HPDE6-E6E7 (cell line): Measurements from ENCODE around the gene TEX19.

Experiments
- DNase-seq: peaks from one replicate; pipeline ENCODE4 v3.0.0; 2011; ENCODE audit warnings: missing footprints; ENCODE audit errors: extremely low spot score

TEX19 gene

DNA sequence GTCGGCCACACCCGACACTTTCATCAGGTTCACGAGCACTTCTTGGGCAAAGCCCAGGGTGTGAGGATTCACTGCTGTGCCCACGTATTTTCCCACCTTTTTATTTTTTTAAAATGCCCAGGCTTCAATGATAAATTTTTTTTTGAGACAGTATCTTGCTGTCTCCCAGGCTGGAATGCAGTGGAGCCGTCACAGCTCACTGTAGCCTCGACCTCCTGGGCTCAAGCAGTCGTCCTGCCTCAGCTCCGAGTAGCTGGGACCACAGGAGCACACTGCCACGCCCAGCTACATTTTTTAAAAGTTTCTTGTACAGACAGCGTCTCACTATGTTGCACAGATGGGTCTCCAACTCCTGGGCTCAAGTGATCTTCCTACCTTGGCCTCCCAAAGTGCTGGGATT is 30.3 kb downstream of the TEX19 start:
- no peak for DNase-seq

- DNase-seq, result no peak
These were observed 31.2 kb downstream of the TEX19 start for GRCh38 chr17:82390015-82390859.

DNA sequence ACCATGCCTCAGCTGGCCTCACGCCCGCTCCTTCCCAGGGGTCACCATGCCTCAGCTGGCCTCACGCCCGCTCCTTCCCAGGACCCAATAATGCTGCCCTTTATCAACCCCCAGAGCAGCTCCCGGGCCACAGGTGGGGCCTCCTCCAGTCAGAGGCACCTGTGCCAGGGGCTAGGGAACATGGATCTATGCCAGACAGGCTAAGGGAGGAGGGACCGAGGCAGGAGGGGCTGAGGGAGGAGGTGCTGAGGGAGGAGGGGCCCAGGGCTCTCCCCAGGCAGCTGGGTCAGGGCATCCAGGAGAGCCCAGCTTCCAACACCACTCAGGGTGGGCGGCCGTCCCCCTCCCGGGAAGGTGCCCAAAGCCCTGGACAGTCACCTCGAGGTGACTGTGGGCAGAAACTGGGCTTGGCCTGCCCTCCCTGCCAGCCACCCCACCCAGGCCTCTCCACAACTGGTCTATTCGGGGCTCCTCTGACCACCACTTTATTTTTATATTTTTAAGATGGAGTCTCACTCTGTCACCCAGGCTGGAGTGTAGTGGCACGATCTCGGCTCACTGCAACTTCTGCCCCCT is 31.9 kb downstream of the TEX19 start:
- no peak for DNase-seq

- no peak for DNase-seq
These were observed 32.5 kb downstream of the TEX19 start for GRCh38 chr17:82391496-82392066.

- DNase-seq, result no peak
These were observed 33.3 kb downstream of the TEX19 start for GRCh38 chr17:82392209-82392920.

GRCh38 chr17:82392941-82393340 is 33.9 kb downstream of the TEX19 start:
- no peak for DNase-seq

- no peak for DNase-seq
These were observed 35.2 kb downstream of the TEX19 start for GRCh38 chr17:82394278-82394677.

DNA sequence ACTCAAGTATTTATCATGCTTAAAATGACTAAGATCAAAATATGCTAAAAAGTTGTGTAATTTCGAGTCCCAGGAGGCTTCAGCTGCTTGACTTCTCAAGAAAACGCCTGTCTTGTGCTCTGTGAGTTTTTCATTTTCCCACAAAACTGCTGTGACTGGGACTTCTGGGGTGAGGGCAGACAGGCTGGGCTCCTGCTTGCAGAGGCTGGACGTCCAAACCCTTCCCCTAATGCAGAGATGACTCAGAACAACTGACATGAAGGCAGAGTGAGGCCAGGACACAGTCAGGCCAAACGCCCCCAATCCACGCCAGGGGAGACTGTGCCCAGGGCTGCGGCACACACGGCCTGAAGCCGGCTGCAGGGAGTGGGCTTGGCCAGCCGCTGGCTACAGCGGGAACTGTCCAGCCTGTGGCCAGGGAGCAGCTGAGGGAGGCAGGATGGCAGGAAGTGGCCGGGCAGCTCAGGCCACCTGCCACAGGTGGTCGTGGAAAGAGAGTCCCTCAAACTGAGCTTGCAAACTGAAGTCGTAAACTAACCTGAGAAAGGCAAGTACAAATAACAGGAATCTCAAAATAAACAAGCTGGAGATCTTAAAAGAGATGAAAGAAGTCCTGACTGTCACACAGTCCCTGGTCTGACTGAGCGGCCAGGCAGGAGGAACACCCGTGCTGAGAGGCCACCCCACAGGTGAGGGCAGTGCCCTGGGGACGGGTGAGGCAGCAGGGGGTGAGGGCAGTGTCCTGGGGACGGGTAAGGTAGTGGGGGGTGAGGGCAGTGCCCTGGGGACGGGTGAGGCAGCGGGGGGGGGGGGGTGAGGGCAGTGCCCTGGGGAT is 37.8 kb downstream of the TEX19 start:
- no peak for DNase-seq

- no peak for DNase-seq
These were observed 38.6 kb downstream of the TEX19 start for GRCh38 chr17:82397449-82398335.

DNA sequence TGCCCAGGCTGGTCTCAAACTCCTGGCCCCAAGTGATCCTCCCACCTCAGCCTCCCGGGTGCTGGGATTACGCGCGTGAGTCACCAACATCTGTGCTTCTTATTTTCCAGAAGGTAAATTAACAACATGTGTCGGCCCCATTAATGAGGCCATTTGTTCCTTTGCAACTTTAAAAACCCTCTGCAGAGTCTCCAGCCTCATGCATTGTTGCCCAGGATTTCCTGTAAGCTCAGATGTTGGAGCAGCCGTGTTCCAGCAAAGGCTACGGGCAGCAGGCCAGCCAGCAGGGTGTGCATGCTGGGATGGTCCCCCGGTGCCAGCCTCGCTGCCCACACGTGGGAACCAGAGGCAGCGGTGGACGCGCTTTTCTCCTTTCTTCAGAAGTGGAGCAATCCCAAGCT is 40.0 kb downstream of the TEX19 start:
- DNase-seq, result no peak

GRCh38 chr17:82399601-82400101 is 40.6 kb downstream of the TEX19 start:
- DNase-seq, result no peak

- DNase-seq, result no peak
These were observed 41.2 kb downstream of the TEX19 start for GRCh38 chr17:82400206-82400605.

GRCh38 chr17:82400830-82401229 is 41.8 kb downstream of the TEX19 start:
- no peak for DNase-seq

DNA sequence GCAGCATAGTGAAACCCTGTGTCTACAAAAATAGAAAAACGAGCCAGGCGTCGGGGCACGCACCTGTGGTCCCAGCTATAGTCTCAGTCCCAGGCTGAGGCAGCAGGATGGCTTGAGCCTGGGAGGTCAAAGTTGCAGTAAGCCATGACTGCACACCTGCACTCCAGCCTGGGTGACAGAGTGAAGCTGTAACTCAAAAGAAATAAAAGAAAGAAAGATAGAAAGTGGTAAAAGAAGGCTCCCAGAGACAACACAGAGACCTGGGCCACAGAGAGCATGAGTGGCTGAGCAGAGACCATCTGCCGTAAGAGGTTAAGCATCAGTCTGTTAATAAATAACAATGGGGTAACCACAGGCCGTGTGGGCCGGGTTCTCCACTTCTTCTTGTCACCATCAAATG is 43.8 kb downstream of the TEX19 start:
- no peak for DNase-seq

DNA sequence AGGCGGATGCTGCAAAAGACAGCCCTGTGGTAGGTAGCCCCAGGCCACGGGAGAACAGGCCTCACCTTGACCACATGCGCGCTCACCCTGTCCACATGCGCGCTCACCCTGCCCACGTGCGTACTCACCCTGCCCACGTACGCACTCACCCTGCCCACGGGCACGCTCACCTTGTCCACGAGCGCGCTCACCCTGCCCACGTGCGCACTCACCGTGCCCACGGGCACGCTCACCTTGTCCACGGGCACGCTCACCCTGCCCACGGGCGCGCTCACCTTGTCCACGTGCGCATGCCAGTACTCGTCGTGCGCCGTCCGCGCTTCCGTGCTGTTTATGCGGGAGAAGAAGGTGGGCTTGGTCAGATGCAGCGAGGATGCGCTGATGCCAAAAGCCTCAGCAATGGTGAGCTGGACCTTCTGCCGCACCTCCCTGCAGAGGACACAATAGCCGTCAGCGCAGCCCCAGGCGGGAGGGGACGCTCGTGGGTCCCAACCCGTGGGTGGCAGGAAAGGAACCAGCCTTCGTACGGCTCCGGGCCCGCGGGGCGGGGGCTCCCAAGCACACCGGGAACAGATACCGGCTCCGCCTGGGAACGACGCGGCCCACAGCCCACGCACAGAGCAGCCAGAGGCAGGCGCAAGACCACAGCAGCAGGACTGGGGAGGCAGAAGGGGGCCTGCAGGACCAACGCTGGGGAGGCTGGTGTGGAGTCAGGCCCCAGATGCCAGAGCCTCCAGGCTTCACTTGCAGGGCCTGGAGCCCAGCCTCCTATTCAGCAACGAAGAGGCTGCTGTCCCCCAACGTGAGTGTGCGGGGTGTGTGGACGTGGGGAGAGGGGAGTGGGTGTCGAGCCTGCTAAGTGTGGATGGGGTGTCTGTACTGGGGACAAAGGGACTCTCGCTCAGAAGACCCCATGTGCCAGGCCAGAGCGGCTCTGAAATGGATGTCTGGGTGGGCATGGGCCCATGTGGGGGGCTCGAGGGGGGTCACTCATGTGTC is 44.9 kb downstream of the TEX19 start:
- no peak for DNase-seq

GRCh38 chr17:82405051-82405450 is 46.0 kb downstream of the TEX19 start:
- DNase-seq, result no peak

- DNase-seq, result no peak
These were observed 47.2 kb downstream of the TEX19 start for GRCh38 chr17:82406131-82406671.

- DNase-seq, result no peak
These were observed 48.2 kb downstream of the TEX19 start for GRCh38 chr17:82407255-82407654.
